HEK293 (cell line): ENCODE results near the gene MT1A.

Source experiments
- CTCF ChIA-PET: fragments of 350-600 bp; formaldehyde crosslinking; extraction: SDS; loops from one replicate; lab custom pipeline; 2021; ENCODE audit warnings: antibody characterized with exemption; lab: Yijun Ruan, JAX
- POLR2A ChIA-PET: fragments of 300-600 bp; formaldehyde crosslinking; extraction: SDS; loops from one replicate; lab custom pipeline; 2020; ENCODE audit warnings: antibody characterized with exemption, inconsistent platforms; lab: Yijun Ruan, JAX
- H3K27ac ChIP-seq: fragments of 200-500 bp; sonication (Bioruptor generic); 2 replicates; pipeline ENCODE4 v1.5.1; 2014; ENCODE audit warnings: low read depth, low read length, control low read depth, inconsistent platforms; ENCODE audit errors: extremely low read depth
- H3K36me3 ChIP-seq, 2 experiments: fragments of 200-500 bp in 1 of 2; sonication (Bioruptor generic) in 1 of 2; 1 replicate in 1 of 2; 2 replicates in 1 of 2; pipeline ENCODE4 v1.5.1; 2014 to 2017; ENCODE audit warnings: inconsistent platforms in 2 of 2, low read length in 2 of 2; ENCODE audit not compliant: control insufficient read depth in 2 of 2, insufficient read depth in 1 of 2
- H3K4me1 ChIP-seq: fragments of 200-500 bp; sonication (Bioruptor generic); 2 replicates; pipeline ENCODE4 v1.5.1; 2014; ENCODE audit warnings: mild to moderate bottlenecking, low read length, inconsistent platforms; ENCODE audit not compliant: control insufficient read depth, insufficient read depth
- H3K4me3 ChIP-seq: 2 replicates; pipeline ENCODE4 v1.5.1; 2011; ENCODE audit warnings: low read depth, mild to moderate bottlenecking, control low read depth, low read length, moderate library complexity
- H3K9me3 ChIP-seq: fragments of 200-500 bp; sonication (Bioruptor generic); 2 replicates; pipeline ENCODE4 v1.5.1; 2014; ENCODE audit warnings: low read depth, low read length, inconsistent platforms; ENCODE audit not compliant: control insufficient read depth, insufficient read depth
- FEZF1 ChIP-seq: fragments of 450-650 bp; formaldehyde crosslinking; IDR thresholded peaks from 2 replicates; pipeline ENCODE4 v1.5.1; 2016; ENCODE audit warnings: missing biosample characterization, missing genetic modification characterization
- HOXC10 ChIP-seq: sonication (generic); formaldehyde crosslinking; IDR thresholded peaks from 2 replicates; pipeline ENCODE4 v1.8.1; 2023; ENCODE audit warnings: mild to moderate bottlenecking, missing genetic modification reagents
- REPIN1 ChIP-seq: fragments of 450-650 bp; formaldehyde crosslinking; IDR thresholded peaks from 2 replicates; pipeline ENCODE4 v1.5.1; 2017; ENCODE audit warnings: missing biosample characterization, missing genetic modification characterization, low read depth
- ZFP37 ChIP-seq: fragments of 450-650 bp; formaldehyde crosslinking; IDR thresholded peaks from 2 replicates; pipeline ENCODE4 v1.5.1; 2016; ENCODE audit warnings: missing biosample characterization, missing genetic modification characterization
- ZNF121 ChIP-seq: fragments of 450-650 bp; formaldehyde crosslinking; IDR thresholded peaks from 2 replicates; pipeline ENCODE4 v1.5.1; 2016; ENCODE audit warnings: missing biosample characterization, missing genetic modification characterization
- ZNF157 ChIP-seq: fragments of 450-650 bp; formaldehyde crosslinking; IDR thresholded peaks from 2 replicates; pipeline ENCODE4 v1.5.1; 2016; ENCODE audit warnings: missing biosample characterization, missing genetic modification characterization
- ZNF174 ChIP-seq: fragments of 450-650 bp; formaldehyde crosslinking; IDR thresholded peaks from 2 replicates; pipeline ENCODE4 v1.5.0; 2017; ENCODE audit warnings: missing biosample characterization, mild to moderate bottlenecking, missing genetic modification characterization
- ZNF175 ChIP-seq: fragments of 450-650 bp; formaldehyde crosslinking; IDR thresholded peaks from 2 replicates; pipeline ENCODE4 v1.5.1; 2016; ENCODE audit warnings: missing biosample characterization, missing genetic modification characterization
- ZNF350 ChIP-seq: fragments of 450-650 bp; formaldehyde crosslinking; IDR thresholded peaks from 2 replicates; pipeline ENCODE4 v1.5.0; 2017; ENCODE audit warnings: missing biosample characterization, mild to moderate bottlenecking, missing genetic modification characterization
- ZNF426 ChIP-seq: fragments of 450-650 bp; formaldehyde crosslinking; IDR thresholded peaks from 2 replicates; pipeline ENCODE4 v1.5.1; 2017; ENCODE audit warnings: missing biosample characterization, missing genetic modification characterization, mild to moderate bottlenecking, inconsistent platforms, moderate library complexity
- ZNF433 ChIP-seq: fragments of 450-650 bp; formaldehyde crosslinking; IDR thresholded peaks from 2 replicates; pipeline ENCODE4 v1.5.1; 2016; ENCODE audit warnings: missing biosample characterization, missing genetic modification characterization, low read depth
- ZNF561 ChIP-seq: fragments of 450-650 bp; IDR thresholded peaks from 2 replicates; pipeline ENCODE4 v1.5.1; 2018; ENCODE audit warnings: missing biosample characterization, missing genetic modification characterization, borderline replicate concordance
- ZNF623 ChIP-seq: fragments of 450-650 bp; formaldehyde crosslinking; IDR thresholded peaks from 2 replicates; pipeline ENCODE4 v1.5.1; 2016; ENCODE audit warnings: missing biosample characterization, missing genetic modification characterization
- ZNF670 ChIP-seq: fragments of 450-650 bp; formaldehyde crosslinking; IDR thresholded peaks from 2 replicates; pipeline ENCODE4 v1.5.1; 2016; ENCODE audit warnings: missing biosample characterization, missing genetic modification characterization, low read depth
- ZNF785 ChIP-seq: fragments of 450-650 bp; formaldehyde crosslinking; IDR thresholded peaks from 2 replicates; pipeline ENCODE4 v1.5.1; 2016; ENCODE audit warnings: missing biosample characterization, missing genetic modification characterization
- TF ChIP-seq, protein P1 (sequence below): fragments of 450-650 bp; formaldehyde crosslinking; IDR thresholded peaks from 2 replicates; pipeline ENCODE4 v1.5.1; 2016; ENCODE audit warnings: missing biosample characterization, missing genetic modification characterization
- TF ChIP-seq, protein P2 (sequence below): fragments of 450-650 bp; formaldehyde crosslinking; IDR thresholded peaks from 2 replicates; pipeline ENCODE4 v1.5.1; 2017; ENCODE audit warnings: missing biosample characterization, mild to moderate bottlenecking, missing genetic modification characterization, moderate library complexity
- TF ChIP-seq, protein P3 (sequence below): sonication (generic); formaldehyde crosslinking; IDR thresholded peaks from 2 replicates; pipeline ENCODE4 v1.8.1; 2022; ENCODE audit warnings: mild to moderate bottlenecking, moderate library complexity, missing genetic modification reagents
- TF ChIP-seq, protein P4 (sequence below): fragments of 450-650 bp; formaldehyde crosslinking; IDR thresholded peaks from 2 replicates; pipeline ENCODE4 v1.5.1; 2016; ENCODE audit warnings: missing biosample characterization, missing genetic modification characterization, borderline replicate concordance

The MT1A gene

DNA sequence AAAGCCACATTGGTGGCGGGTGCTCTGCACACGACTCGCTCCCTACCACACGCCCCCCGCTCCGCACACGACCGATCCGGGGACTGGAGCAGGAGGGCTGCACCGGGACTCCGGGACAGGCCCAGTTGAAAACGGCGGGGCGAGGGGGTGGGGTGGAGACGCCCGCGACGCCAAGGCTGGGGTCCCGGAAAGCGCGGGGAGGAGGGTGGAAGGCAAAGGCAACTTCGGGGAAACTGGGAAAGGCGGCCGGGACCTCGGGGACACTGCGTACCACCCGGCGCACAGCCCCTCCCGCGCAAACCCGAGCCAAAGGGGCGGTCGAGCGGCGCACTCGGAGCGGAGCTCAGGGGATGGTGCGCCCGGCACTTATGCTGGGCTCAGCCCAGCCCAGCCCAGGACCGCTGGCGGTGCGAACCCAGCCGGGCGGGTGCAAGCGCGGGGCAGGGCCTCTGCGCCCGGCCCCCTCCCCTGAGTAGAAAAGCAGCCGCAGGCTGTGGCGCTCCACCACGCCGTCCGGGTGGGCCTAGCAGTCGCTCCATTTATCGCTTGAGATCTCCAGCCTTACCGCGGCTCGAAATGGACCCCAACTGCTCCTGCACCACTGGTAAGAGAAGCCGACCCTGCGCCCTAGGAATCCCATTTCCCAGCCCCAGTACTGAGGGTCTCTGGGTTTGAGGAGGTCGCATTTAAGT lies 6.2 kb upstream of the MT1A start, which contains the start of gene MT1M:
TSS of gene MT1M (plus strand) at position 504 of the 692 bp plus-strand sequence. CDS start at position 577, 73 bp downstream.
- H3K27ac ChIP-seq = no peak within 1 kb of the TSS
- TF ChIP-seq ZNF157 (no peak), ZNF670 (tag by site-specific recombination) (no peak), REPIN1 (tag by site-specific recombination) (no peak), ZNF433 (tag by site-specific recombination) (no peak), ZNF426 (tag by site-specific recombination) (no peak), ZNF623 (no peak), FEZF1 (tag by site-specific recombination) (no peak), ZNF174 (tag by site-specific recombination) (no peak), ZFP37 (tag by site-specific recombination) (no peak), ZNF121 (tag by site-specific recombination) (no peak)
- TF ChIP-seq, protein P1, sequence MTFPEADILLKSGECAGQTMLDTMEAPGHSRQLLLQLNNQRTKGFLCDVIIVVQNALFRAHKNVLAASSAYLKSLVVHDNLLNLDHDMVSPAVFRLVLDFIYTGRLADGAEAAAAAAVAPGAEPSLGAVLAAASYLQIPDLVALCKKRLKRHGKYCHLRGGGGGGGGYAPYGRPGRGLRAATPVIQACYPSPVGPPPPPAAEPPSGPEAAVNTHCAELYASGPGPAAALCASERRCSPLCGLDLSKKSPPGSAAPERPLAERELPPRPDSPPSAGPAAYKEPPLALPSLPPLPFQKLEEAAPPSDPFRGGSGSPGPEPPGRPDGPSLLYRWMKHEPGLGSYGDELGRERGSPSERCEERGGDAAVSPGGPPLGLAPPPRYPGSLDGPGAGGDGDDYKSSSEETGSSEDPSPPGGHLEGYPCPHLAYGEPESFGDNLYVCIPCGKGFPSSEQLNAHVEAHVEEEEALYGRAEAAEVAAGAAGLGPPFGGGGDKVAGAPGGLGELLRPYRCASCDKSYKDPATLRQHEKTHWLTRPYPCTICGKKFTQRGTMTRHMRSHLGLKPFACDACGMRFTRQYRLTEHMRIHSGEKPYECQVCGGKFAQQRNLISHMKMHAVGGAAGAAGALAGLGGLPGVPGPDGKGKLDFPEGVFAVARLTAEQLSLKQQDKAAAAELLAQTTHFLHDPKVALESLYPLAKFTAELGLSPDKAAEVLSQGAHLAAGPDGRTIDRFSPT (tag by site-specific recombination) = no peak
- TF ChIP-seq, protein P2, sequence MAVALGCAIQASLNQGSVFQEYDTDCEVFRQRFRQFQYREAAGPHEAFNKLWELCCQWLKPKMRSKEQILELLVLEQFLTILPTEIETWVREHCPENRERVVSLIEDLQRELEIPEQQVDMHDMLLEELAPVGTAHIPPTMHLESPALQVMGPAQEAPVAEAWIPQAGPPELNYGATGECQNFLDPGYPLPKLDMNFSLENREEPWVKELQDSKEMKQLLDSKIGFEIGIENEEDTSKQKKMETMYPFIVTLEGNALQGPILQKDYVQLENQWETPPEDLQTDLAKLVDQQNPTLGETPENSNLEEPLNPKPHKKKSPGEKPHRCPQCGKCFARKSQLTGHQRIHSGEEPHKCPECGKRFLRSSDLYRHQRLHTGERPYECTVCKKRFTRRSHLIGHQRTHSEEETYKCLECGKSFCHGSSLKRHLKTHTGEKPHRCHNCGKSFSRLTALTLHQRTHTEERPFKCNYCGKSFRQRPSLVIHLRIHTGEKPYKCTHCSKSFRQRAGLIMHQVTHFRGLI (tag by site-specific recombination) = no peak
- TF ChIP-seq, protein P3, sequence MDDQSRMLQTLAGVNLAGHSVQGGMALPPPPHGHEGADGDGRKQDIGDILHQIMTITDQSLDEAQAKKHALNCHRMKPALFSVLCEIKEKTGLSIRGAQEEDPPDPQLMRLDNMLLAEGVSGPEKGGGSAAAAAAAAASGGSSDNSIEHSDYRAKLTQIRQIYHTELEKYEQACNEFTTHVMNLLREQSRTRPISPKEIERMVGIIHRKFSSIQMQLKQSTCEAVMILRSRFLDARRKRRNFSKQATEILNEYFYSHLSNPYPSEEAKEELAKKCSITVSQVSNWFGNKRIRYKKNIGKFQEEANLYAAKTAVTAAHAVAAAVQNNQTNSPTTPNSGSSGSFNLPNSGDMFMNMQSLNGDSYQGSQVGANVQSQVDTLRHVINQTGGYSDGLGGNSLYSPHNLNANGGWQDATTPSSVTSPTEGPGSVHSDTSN = no peak
- TF ChIP-seq, protein P4, sequence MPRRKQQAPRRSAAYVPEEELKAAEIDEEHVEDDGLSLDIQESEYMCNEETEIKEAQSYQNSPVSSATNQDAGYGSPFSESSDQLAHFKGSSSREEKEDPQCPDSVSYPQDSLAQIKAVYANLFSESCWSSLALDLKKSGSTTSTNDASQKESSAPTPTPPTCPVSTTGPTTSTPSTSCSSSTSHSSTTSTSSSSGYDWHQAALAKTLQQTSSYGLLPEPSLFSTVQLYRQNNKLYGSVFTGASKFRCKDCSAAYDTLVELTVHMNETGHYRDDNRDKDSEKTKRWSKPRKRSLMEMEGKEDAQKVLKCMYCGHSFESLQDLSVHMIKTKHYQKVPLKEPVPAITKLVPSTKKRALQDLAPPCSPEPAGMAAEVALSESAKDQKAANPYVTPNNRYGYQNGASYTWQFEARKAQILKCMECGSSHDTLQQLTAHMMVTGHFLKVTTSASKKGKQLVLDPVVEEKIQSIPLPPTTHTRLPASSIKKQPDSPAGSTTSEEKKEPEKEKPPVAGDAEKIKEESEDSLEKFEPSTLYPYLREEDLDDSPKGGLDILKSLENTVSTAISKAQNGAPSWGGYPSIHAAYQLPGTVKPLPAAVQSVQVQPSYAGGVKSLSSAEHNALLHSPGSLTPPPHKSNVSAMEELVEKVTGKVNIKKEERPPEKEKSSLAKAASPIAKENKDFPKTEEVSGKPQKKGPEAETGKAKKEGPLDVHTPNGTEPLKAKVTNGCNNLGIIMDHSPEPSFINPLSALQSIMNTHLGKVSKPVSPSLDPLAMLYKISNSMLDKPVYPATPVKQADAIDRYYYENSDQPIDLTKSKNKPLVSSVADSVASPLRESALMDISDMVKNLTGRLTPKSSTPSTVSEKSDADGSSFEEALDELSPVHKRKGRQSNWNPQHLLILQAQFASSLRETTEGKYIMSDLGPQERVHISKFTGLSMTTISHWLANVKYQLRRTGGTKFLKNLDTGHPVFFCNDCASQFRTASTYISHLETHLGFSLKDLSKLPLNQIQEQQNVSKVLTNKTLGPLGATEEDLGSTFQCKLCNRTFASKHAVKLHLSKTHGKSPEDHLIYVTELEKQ (tag by site-specific recombination) = no peak
- no peaks in the 10 kb centered on the region; the same call in 1 of the 2 replicates for H3K4me1 ChIP-seq
- H3K4me3 ChIP-seq = no peak within 1 kb of the TSS
- ChIA-PET POLR2A (no interaction called here), CTCF (no interaction called here)
- H3K9me3 ChIP-seq = no peaks in the 10 kb centered on the region
- no peaks in the 10 kb centered on the region for H3K36me3 ChIP-seq

DNA sequence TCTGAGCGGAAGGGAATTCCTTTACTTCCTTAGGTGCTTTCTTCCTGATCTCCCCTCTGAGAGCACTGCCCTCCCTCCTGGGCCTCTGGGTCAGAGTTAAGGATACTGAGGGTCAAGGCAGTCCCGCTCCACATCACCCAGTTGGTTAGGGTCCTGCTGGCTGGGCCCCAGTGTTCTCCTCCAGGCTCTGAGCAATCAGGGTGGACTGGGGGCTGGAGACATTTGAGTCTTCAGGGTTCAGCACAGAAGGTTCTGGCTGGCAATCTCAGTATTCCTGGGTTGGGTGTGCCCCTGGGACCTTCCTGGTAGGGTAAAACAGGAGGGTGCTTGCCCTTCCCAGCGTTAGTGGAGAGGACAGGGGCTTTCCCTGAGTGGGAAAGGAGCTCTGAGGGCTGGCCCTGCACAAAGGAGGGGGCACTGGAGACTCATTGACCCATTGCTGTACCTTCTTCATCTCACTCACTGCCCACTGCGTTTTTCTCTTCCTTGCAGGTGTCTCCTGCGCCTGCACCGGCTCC lies 5.6 kb upstream of the MT1A start:
- TF ChIP-seq ZNF350 (tag by site-specific recombination) (no peak), ZNF785 (tag by site-specific recombination) (no peak), ZNF561 (tag by site-specific recombination) (no peak), HOXC10 (CRISPR knock-in tag) (no peak), ZNF175 (tag by site-specific recombination) (no peak)
- Histone ChIP-seq H3K36me3 (no peaks in the 10 kb centered on the region), H3K27ac (no peak overlapping the region), H3K4me3 (no peak overlapping the region), H3K9me3 (no peaks in the 10 kb centered on the region), H3K4me1 (no peaks in the 10 kb centered on the region)
- ChIA-PET CTCF (interaction anchor here (0.6 kb wide), 1 partner anchor 29 kb away, joined by 5 read pairs; no protein-coding TSS in a partner anchor), POLR2A (no interaction called here)
